SK-N-SH treated with all-trans-retinoic acid at 6 μM for 48 hours (cell line): ENCODE results near the gene CHTF8.

Experiments
- ATAC-seq: fragments of 200-7000 bp; cut with Tn5 transposase; 3 replicates; pipeline ENCODE4 v1.9.1; 2020; ENCODE audit warnings: mild to moderate bottlenecking, moderate library complexity
- ARNTL ChIP-seq: fragments of 450-650 bp; formaldehyde crosslinking; IDR thresholded peaks from 2 replicates; pipeline ENCODE4 v1.5.0; 2020; ENCODE audit warnings: low read depth, mild to moderate bottlenecking, moderate library complexity, borderline replicate concordance
- BACH2 ChIP-seq: fragments of 250-450 bp; sonication (Bioruptor Pico); IDR thresholded peaks from 2 replicates; pipeline ENCODE4 v1.9.0; 2021; ENCODE audit warnings: mild to moderate bottlenecking, borderline replicate concordance
- CREB5 ChIP-seq: fragments of 250-450 bp; sonication (Bioruptor Pico); IDR thresholded peaks from 2 replicates; pipeline ENCODE4 v1.5.1; 2020; ENCODE audit warnings: low read depth, mild to moderate bottlenecking, moderate library complexity
- CSDC2 ChIP-seq: fragments of 250-450 bp; sonication (Bioruptor Pico); IDR thresholded peaks from 2 replicates; pipeline ENCODE4 v1.5.0; 2020; ENCODE audit warnings: mild to moderate bottlenecking, moderate library complexity
- CSRNP3 ChIP-seq: fragments of 250-450 bp; sonication (Bioruptor Pico); IDR thresholded peaks from 2 replicates; pipeline ENCODE4 v1.5.1; 2021; ENCODE audit warnings: mild to moderate bottlenecking, moderate library complexity
- GLIS3 ChIP-seq: fragments of 250-450 bp; sonication (Bioruptor Pico); IDR thresholded peaks from 2 replicates; pipeline ENCODE4 v1.5.0; 2020; ENCODE audit warnings: mild to moderate bottlenecking, moderate library complexity
- ISL1 ChIP-seq: fragments of 250-450 bp; sonication (Bioruptor Pico); IDR thresholded peaks from 2 replicates; pipeline ENCODE4 v2.1.2; 2022; ENCODE audit warnings: mild to moderate bottlenecking, moderate library complexity
- OSR1 ChIP-seq: fragments of 250-450 bp; sonication (Bioruptor Pico); IDR thresholded peaks from 2 replicates; pipeline ENCODE4 v1.8.0; 2022; ENCODE audit warnings: moderate library complexity, mild to moderate bottlenecking, inconsistent platforms
- POU6F1 ChIP-seq: fragments of 250-450 bp; sonication (Bioruptor Pico); IDR thresholded peaks from 2 replicates; pipeline ENCODE4 v1.8.0; 2021; ENCODE audit warnings: low read depth, mild to moderate bottlenecking, moderate library complexity, borderline replicate concordance
- SNAI2 ChIP-seq: fragments of 250-450 bp; sonication (Bioruptor Pico); IDR thresholded peaks from 2 replicates; pipeline ENCODE4 v1.5.0; 2020; ENCODE audit warnings: mild to moderate bottlenecking, moderate library complexity
- TCF4 ChIP-seq: fragments of 250-450 bp; sonication (Bioruptor Pico); IDR thresholded peaks from 2 replicates; pipeline ENCODE4 v1.8.0; 2021; ENCODE audit warnings: mild to moderate bottlenecking, moderate library complexity, borderline replicate concordance
- TOX ChIP-seq: fragments of 250-450 bp; sonication (Bioruptor Pico); IDR thresholded peaks from 2 replicates; pipeline ENCODE4 v1.8.0; 2021; ENCODE audit warnings: mild to moderate bottlenecking, moderate library complexity, borderline replicate concordance
- TSHZ2 ChIP-seq: fragments of 250-450 bp; sonication (Bioruptor Pico); IDR thresholded peaks from 2 replicates; pipeline ENCODE4 v1.5.0; 2020; ENCODE audit warnings: mild to moderate bottlenecking, moderate library complexity
- ZC3H10 ChIP-seq: fragments of 250-450 bp; sonication (Bioruptor Pico); IDR thresholded peaks from 2 replicates; pipeline ENCODE4 v1.5.1; 2021; ENCODE audit warnings: mild to moderate bottlenecking, moderate library complexity
- ZFP30 ChIP-seq: fragments of 450-650 bp; formaldehyde crosslinking; IDR thresholded peaks from 2 replicates; pipeline ENCODE4 v1.5.0; 2022; ENCODE audit warnings: mild to moderate bottlenecking, moderate library complexity
- ZNF565 ChIP-seq: fragments of 450-650 bp; formaldehyde crosslinking; conservative IDR thresholded peaks from 2 replicates; pipeline ENCODE4 v1.5.0; 2020; ENCODE audit warnings: low read depth, mild to moderate bottlenecking, moderate library complexity
- ZNF70 ChIP-seq: fragments of 450-650 bp; formaldehyde crosslinking; IDR thresholded peaks from 2 replicates; pipeline ENCODE4 v1.5.0; 2020; ENCODE audit warnings: mild to moderate bottlenecking, moderate library complexity
- ZNF8 ChIP-seq: fragments of 450-650 bp; formaldehyde crosslinking; IDR thresholded peaks from 2 replicates; pipeline ENCODE4 v1.5.0; 2020; ENCODE audit warnings: mild to moderate bottlenecking, moderate library complexity

Gene CHTF8

GRCh38 chr16:69179328-69180010 lies 47.1 kb upstream of the CHTF8 start:
- peak; percentile 79 for ATAC-seq
- TF ChIP-seq BACH2 (CRISPR knock-in tag): no peak
- peak; percentile 88 for TF ChIP-seq ISL1 (CRISPR knock-in tag)
- TF ChIP-seq TCF4 (CRISPR knock-in tag): peak; percentile 54; the same call in 1 of the 2 replicates
- TF ChIP-seq ZNF565 (CRISPR knock-in tag): no peak
- TF ChIP-seq, all 23 proteins: peak for 2

GRCh38 chr16:69176033-69176800 lies 43.8 kb upstream of the CHTF8 start:
- no peak for TF ChIP-seq ISL1 (CRISPR knock-in tag)
- no peak for TF ChIP-seq ZNF565 (CRISPR knock-in tag)
- no peak for TF ChIP-seq CSRNP3 (CRISPR knock-in tag)
- no peak for TF ChIP-seq TOX
- TF ChIP-seq ARNTL (CRISPR knock-in tag): no peak
- TF ChIP-seq GLIS3 (CRISPR knock-in tag): no peak
- no peak for TF ChIP-seq ZC3H10 (CRISPR knock-in tag)
- no peak for TF ChIP-seq ZFP30 (CRISPR knock-in tag)
- TF ChIP-seq TSHZ2 (CRISPR knock-in tag): no peak
- TF ChIP-seq OSR1 (CRISPR knock-in tag): no peak
- no peak for TF ChIP-seq CSDC2 (CRISPR knock-in tag)
- no peak for TF ChIP-seq SNAI2 (CRISPR knock-in tag)
- no peak for TF ChIP-seq POU6F1
- no peak for TF ChIP-seq CREB5 (CRISPR knock-in tag)
- no peak for ATAC-seq

GRCh38 chr16:69171325-69172084 lies 39.1 kb upstream of the CHTF8 start:
- no peak for ATAC-seq
- no peak for TF ChIP-seq ZFP30 (CRISPR knock-in tag)
- no peak for TF ChIP-seq ARNTL (CRISPR knock-in tag)
- no peak for TF ChIP-seq TSHZ2 (CRISPR knock-in tag)
- TF ChIP-seq ZC3H10 (CRISPR knock-in tag): no peak
- no peak for TF ChIP-seq ZNF70 (CRISPR knock-in tag)
- TF ChIP-seq SNAI2 (CRISPR knock-in tag): no peak
- TF ChIP-seq ISL1 (CRISPR knock-in tag): no peak
- no peak for TF ChIP-seq ZNF8
